NOMO-1 treated with dmso at 0.1 percent for 144 hours (cell line): Measurements from ENCODE around the gene VWDE.

Source experiments
- DNase-seq: peaks from one replicate; lab custom pipeline; 2025; ENCODE audit not compliant: unreplicated experiment; lab: John Stamatoyannopoulos, UW

Gene VWDE

DNA sequence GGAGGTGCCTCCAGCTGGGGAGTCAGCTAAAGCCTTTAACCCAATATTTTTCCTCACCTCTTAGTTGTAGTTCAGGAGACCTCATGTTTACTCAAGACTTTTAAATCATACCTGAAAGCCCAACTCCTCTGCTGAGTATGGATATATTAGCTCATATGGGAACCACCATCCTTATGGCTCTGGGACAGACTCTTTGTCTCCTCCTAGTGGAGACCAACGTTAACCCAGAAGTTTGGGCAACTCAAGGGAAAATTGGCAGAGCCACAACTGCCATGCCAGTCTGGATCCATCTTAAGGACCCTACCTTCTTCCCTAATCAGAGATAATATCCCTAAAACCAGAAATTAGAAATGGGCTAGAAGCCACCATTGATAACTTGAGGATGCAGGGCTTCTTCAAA is 111.8 kb downstream of the VWDE start:
- no peak for DNase-seq

DNA sequence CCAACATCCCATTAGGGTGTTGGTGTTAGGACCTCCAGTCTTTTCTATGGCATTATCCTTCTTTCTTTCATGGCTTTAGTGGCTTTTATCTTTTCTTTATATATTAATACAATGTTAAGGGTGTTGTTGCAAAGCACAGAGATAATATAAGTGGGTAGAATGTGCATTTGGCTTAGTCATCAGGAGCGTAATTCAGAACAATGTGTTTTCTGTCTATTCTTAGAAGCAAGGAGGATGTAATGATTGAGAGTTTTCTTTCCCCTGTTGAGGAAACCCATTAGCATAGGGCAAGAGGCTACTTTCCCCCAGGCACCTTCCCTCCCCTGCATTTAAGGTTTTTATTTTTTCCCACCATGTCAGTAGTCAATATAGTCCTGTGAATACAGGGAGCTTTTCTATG is 112.9 kb downstream of the VWDE start:
- DNase-seq = no peak

DNA sequence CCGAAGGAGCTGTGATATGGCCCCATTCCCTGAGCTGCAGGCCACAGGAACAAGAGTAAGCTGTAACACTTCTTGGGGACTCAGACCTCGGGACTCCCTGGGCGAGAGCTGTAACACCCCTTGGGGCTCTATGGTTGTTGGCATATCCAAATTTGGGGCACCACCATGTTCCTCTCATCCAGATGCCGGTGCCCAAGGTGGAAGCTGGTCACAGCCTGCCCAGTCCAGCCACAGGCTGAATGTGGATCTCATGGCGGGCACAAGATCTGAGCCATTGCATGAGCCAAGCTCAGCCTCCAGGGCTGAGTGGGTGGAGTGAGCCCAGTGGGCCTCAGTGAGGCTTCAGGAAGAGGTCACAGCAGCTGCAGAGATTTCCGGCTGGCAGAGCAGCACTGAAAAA is 113.7 kb downstream of the VWDE start:
- DNase-seq = no peak

DNA sequence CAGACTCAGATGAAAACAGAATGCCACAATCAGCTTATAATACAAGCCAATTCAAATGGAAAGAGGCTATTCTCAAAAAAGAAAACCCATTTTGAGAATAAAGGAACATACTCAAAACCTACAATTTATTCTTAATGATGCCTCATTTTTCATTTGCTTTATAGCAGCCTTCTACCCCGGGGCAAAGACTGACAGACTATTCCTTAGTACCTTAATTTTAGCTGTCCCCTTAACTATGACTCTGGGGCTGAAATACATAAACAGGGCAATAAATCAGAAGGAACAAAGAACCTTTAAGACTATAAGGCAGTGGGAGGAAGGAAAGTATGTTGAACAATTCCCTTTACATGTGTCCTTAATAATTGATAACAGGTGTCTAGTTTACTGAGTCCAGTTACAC is 115.8 kb downstream of the VWDE start:
- DNase-seq = no peak

DNA sequence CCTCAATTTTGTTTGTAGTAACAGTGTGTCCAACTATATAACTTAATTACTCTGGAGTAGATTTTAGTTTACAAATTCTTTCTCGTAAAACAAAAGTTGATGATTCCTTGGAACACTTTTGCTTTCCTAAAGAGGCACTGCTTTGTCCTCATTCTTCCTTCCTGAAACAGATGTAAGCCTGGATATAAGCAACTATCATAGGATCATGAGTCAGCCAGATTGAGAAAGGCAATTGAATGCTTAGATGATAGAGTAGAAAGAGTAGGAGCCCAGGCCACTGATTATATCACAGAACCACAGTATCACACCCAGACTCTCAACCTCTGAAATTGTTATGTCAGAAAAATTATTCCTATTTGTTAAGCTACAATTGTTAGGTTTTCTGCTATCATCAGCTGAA is 122.6 kb downstream of the VWDE start:
- DNase-seq = no peak
